Right ventricle myocardium inferior (tissue), 1 donor: ENCODE data around the gene TSPYL1. TPM values are rescaled to one million over a fixed set of nuclear protein-coding genes. Genes with fewer than 3 reads are reported as not detected.
"Not testable (repeated sequence)": the region's sequence is repeated elsewhere in the genome, so short reads cannot be mapped to it uniquely, and the experiment has no call there.

Experiments
- ATAC-seq: fragments of 200-7000 bp; cut with Tn5 transposase; one replicate; pipeline ENCODE4 v1.9.1; 2020; ENCODE audit warnings: mild to moderate bottlenecking, moderate library complexity
- DNase-seq: peaks from one replicate; pipeline ENCODE4 v3.0.0; 2021; ENCODE audit errors: missing footprints
- intact Hi-C: fragments of 100-400 bp; cut with DNase I; formaldehyde crosslinking; loops from one replicate; pipeline ENCODE4 v1.11.0; 2022
- long read RNA-seq: library from polyadenylated mRNA; unstranded; transcript quantifications from one replicate; pipeline ENCODE4 v2.0.0, GENCODE V29; 2021
- total RNA-seq: library from RNA; stranded (reverse); fragmentation: NEBNext Ultra II Directional; extraction: Animal tissue kit (Norgen Biotek cat#: 25700); gene quantifications from one replicate; pipeline ENCODE4 v1.2.1, GENCODE V29; 2021
- donor health status: DM: no; HTN: yes; CAD: no; lungs with severe emphysema.

The TSPYL1 gene
- total RNA-seq, result 80.6 TPM
- long read RNA-seq, transcript TSPYL1-201 (1 exons, 3,326 nt), result major isoform, 24 of 24 reads
- long read RNA-seq, partial matches to known transcripts, result 0 of 24 reads
- long read RNA-seq, other reads (novel, unspliced or antisense), result 0 of 24 reads

DNA sequence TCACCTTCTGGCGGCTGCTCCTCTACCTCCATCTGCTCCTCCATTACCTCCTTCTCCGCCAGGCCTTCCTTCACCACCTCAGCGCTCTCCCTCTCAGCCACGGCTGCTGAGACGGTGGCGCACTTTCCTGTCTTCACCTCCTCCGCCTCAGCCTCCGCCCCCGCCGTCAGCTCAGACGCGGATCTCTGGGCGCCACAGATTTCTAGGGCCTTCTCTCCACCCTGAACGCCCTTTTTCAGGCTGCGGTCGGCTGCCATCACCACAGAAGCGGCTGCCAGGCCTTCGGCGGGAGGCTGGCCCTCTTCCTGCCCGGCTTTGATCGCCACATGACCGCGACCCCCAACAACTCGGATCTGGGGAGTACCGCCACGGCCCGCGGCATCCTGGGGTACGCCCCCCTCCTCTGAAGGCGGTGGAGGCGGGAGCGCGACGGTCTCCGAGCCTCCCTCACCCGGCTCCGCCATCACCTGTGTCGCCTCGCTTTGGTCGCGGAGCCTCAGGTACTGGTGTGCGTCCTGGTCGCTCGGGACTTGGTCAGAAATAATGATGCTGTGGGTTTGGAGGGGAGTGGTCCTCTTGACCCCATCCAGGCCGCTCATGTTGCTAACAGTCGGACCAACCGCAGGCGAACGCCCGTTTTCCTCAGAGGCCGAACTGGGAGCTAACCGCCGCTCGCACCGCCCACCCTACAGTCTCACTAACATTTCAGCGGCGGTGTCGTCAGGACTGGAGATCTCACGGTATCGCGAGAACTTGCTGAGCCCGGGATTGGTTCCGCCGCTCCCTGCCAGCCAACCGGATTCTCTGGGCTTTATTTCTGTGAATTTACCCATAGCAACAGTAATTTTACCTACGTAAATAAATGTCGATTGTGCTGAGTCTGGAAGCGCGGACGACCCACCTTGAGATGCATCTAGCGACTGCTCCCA is at the start of gene TSPYL1:
Gene TSPYL1, minus strand, starts transcription at position 699 of the 929 bp plus-strand sequence. Its CDS starts 100 bp downstream, at position 599.
- intact Hi-C loops, result loop anchor here (2.0 to 5.0 kb wide), 2 partner anchors 25 to 93 kb away; partner anchors contain the start of genes DSE and TSPYL4
- ATAC-seq (peak; percentile 98), DNase-seq (peak; percentile 96)

- intact Hi-C loops, result no loop called here
- ATAC-seq (no peak), DNase-seq (no peak)
Observed at GRCh38 chr6:116329156-116329555, 49.4 kb upstream of the TSPYL1 start.

DNA sequence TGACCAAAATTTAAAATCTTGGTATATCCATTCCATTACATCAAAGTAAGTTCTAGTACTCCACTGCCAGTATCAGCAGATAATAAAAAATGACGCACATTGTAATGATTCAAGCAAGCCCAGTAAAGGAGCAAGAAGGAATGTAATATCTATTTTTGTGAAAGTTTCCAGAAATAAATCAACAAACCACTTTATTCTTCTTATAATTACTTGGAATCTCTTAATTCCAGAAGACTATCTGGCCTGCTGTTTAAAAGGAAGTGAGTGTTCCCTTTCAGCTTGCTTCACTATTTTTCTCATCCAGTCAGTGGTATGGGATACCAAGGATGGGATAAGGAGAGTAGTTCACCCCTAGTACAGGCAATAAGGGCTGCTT is 48.8 kb upstream of the TSPYL1 start:
- peak; percentile 30 for ATAC-seq
- no peak for DNase-seq
- intact Hi-C loops, result no loop called here

DNA sequence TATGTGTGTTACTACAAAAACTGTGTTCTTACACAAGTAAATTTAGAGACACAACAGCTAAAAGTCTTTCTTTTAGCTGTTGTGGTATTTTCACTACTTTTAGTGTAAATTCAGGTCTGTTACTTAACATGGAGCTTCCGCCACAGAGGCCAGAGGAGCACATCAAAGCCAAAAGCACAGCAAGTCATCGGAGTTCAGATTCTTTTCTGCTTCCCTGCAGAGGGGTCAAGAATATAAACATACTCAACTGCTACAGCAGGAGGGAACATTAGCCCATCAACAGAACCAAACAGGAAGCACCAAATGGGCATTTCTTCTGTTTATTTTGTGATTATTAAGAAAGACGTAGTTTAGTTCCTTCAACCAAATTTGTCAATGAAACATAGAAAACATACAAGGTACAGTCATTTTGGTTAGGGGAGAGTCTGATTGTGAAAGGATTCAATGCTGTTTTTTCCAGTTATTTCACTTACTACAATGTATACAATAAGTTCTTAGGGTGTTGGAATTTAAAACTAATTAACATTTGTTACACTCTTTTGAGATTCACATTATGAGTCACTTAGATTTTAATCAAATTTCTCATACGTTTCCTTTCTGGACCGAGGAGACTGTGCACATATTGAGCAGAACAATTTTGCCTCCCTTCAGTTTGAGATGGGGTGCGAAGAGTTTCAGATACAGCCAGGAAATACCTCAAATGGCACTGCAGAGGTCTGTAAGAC is 48.2 kb upstream of the TSPYL1 start:
- DNase-seq (no peak), ATAC-seq (no peak)
- intact Hi-C loops, result no loop called here

DNA sequence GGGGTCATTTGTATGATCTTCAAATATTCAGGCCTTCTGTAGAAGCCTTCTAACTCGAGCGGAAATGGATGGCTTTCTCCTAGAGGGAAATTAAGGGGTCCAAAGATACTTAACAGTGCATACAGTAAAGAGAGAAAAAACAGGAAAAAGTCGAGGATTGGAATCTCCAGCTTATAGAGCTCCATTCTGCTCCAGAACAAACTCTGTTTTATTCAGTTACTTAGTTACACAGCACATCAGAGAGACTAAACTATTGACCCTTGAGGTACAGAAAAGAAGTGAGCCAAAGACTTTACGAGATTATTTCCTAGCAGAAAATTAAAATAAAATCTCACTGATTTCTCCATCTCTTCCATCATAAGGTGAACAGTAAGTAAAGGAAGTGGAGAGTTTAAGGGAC is 47.3 kb upstream of the TSPYL1 start:
- ATAC-seq (no peak), DNase-seq (no peak)
- intact Hi-C loops, result no loop called here

DNA sequence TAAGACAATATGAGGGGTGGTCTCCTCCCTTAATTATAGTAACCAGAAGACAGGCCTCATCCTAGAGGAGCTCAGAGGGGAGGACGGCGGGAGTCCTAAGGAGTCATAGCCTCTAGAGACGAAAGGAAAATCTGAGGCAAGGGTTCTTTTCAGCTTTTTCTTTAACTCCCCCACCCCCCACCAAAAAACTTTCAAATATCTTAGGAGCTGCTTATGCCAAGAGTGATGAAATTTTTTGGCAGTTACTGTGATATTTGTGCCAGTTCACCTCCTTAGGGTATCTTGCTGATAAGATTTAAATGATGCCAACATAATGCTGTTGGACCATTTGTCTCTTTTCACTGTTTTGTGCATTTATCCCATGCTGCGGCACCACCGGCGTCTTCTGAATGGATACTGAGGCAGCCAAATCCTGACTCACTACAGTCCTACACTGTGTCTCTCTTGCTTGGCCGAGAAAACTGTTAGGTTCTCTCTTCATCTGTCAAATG is 46.5 kb upstream of the TSPYL1 start:
- intact Hi-C loops, result no loop called here
- ATAC-seq (peak; percentile 75), DNase-seq (peak; percentile 59)

DNA sequence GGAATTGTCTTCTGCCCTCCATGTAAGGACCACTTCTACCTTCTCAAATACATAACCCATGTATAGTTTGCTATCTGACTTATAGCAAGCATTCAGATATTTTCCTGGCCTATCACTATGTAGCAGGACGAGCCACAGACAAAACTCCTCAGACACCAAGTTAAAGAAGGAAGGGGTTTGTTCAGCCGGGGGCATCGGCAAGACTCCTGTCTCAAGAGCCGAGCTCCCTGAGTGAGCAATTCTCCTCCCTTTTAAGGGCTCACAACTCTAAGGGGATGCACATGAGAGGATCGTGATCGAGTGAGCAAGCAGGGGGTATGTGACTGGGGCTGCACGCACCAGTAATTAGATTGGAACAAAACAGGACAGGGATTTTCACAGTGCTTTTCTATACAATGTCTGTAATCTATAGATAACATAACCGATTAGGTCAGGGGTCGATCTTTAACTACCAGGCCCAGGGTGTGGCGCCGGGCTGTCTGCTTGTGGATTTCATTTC is 46.0 kb upstream of the TSPYL1 start:
- intact Hi-C loops, ATAC-seq, DNase-seq: not testable (repeated sequence)

DNA sequence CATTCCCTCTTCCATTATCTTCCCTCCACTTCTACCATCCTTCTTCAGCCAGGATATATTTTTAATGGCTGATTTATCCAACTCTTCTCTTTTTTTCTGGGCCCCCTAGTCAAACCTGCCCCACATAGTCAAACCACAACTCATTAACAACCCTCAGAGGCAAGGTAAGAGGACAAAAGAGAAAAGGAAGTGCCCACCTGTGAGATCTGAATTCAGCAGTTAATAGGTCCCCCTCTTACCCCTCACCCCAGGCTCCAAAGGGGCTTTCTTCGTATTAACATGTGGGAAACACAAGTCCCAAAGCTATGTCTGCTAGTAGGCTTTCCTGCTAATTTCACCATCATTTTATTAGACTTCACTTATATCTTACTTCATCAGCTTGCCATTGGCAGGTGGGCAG is 44.1 kb upstream of the TSPYL1 start:
- DNase-seq (no peak), ATAC-seq (no peak)
- intact Hi-C loops, result no loop called here

- intact Hi-C loops, ATAC-seq, DNase-seq: not testable (repeated sequence)
Observed at GRCh38 chr6:116321933-116322332, 42.2 kb upstream of the TSPYL1 start.

DNA sequence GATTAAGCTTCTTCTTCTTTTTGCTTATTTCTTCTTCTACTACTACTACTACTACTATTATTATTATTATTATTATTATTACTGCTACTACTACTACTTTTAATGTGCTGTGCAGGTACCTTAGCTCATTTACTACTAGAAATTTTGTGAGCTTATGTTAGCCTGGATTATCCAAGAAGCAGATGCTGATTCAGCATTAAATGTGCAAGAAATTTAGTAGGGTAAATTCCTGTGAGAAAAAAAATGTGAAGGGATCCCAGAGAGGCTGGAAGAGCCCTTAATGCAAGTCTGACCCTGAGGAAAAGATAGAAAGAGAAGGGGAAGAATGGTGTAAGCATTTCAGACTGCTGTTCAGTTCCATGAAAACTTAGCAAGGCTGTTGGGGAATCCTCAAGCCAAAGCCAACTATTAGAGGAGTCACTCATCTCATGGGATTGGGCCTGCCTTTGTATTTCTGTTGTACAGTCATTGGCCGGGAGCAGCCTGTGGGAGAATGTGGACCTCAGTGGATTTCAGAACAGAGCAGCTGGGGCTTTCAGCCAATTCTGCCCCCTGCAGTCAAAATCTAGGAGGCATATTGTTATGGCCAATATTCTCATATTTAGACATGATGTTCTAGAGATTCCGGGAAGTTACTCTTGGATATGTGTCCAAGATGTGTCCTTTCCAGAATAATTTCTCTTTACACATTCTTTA is 37.2 kb upstream of the TSPYL1 start:
- intact Hi-C loops, result no loop called here
- peak; percentile 80 for ATAC-seq
- no peak for DNase-seq

- no peak for DNase-seq
- intact Hi-C loops, result no loop called here
- no peak for ATAC-seq
Observed at GRCh38 chr6:116314878-116315277, 35.1 kb upstream of the TSPYL1 start.

- intact Hi-C loops, result no loop called here
- DNase-seq (no peak), ATAC-seq (no peak)
Observed at GRCh38 chr6:116314218-116314617, 34.5 kb upstream of the TSPYL1 start.

- ATAC-seq (no peak), DNase-seq (no peak)
- intact Hi-C loops, result no loop called here
Observed at GRCh38 chr6:116313101-116313776, 33.5 kb upstream of the TSPYL1 start.

GRCh38 chr6:116309657-116310056 is 29.9 kb upstream of the TSPYL1 start:
- intact Hi-C loops, result no loop called here
- no peak for ATAC-seq

GRCh38 chr6:116309001-116309400 is 29.3 kb upstream of the TSPYL1 start:
- intact Hi-C loops, result no loop called here
- no peak for DNase-seq
- ATAC-seq, result no peak

More at GRCh38 chr6:116309657-116310056, 29.9 kb upstream of the TSPYL1 start:
- DNase-seq, result no peak

- intact Hi-C loops, result no loop called here
- ATAC-seq (no peak), DNase-seq (no peak)
Observed at GRCh38 chr6:116307633-116308032, 27.9 kb upstream of the TSPYL1 start.

GRCh38 chr6:116307001-116307400 is 27.3 kb upstream of the TSPYL1 start:
- intact Hi-C loops, result no loop called here
- ATAC-seq (no peak), DNase-seq (no peak)

DNA sequence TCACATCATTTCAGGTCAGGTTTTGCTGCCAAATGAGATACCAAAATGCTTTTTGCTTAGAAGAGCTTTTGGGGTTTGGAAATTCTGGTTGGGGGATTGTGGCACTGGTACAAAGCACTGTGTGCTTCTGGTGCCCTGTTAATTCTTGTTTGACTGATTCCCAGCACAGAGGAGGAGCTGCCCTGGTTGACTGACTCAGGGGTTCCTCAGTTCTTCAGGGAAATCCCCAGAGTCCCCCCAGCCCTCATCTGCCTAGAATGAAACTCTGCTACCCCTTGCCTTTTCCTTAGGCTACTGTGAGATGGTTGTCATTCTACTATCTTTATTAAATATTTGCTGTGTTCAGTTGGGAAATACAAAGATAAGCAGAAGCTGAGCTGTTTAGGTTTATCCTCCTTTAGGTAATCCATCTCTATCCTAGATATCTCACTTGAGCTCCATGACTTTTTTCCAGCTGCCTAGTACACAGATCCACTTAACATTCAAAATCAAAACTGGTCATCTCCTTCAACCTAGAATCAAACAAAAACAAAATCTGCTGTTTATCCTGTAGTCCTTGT is 24.9 kb upstream of the TSPYL1 start:
- ATAC-seq, result no peak
- intact Hi-C loops, result no loop called here

More for the DNA sequence above, 24.9 kb upstream of the TSPYL1 start:
- DNase-seq, result no peak
